Ovary (tissue), 3 donors: Measurements from ENCODE around the gene PA2G4.

Experiments
- CTCF ChIP-seq, 3 donors: fragments of 450-650 bp in 2 of 3; fragments of 200-600 bp in 1 of 3; IDR thresholded peaks; one replicate each; pipeline versions ENCODE4 v1.5.1 to v1.8.0; 2016 to 2022; ENCODE audit warnings: antibody characterized with exemption in 3 of 3, mild to moderate bottlenecking in 1 of 3
- EP300 ChIP-seq: sonication (generic); formaldehyde crosslinking; IDR thresholded peaks from one replicate; pipeline ENCODE4 v1.6.1; 2017; ENCODE audit warnings: antibody characterized with exemption
- donor health status: DM: no; HTN: no; CAD: no.

- no peak for TF ChIP-seq CTCF (IDR thresholded peaks at IDR 0.05)
- TF ChIP-seq EP300: no peak
Observed at GRCh38 chr12:56155256-56155845, 51.0 kb downstream of the PA2G4 start.
